ENCODE measurements around the gene KCNC3.
"Not testable (repeated sequence)": the region's sequence is repeated elsewhere in the genome, so short reads cannot be mapped to it uniquely, and the experiment has no call there.

DNA sequence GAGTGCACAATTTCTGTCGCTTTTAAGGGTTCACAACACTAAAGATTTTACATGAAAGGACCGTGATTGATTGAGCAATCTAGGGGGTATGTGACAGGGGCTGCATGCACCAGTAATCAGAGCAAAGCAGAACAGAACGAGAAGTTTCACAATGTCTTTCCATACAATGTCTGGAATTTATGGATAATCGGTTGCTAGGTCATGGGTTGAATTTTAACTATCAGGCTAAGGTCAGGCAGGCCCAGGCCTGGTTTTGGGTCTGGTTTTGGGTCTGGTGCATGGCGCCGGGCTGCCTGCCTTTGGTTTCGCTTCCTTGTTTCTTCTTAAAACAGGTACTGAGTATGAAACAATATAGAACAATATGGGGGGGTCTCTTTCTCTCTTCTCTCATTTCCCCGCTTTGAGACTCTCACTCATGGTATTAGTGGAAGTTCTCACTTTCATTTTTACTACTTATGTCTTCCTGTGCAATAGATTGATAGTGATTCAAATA lies 18.0 kb upstream of the KCNC3 start:
- TF ChIP-seq, protein P1, sequence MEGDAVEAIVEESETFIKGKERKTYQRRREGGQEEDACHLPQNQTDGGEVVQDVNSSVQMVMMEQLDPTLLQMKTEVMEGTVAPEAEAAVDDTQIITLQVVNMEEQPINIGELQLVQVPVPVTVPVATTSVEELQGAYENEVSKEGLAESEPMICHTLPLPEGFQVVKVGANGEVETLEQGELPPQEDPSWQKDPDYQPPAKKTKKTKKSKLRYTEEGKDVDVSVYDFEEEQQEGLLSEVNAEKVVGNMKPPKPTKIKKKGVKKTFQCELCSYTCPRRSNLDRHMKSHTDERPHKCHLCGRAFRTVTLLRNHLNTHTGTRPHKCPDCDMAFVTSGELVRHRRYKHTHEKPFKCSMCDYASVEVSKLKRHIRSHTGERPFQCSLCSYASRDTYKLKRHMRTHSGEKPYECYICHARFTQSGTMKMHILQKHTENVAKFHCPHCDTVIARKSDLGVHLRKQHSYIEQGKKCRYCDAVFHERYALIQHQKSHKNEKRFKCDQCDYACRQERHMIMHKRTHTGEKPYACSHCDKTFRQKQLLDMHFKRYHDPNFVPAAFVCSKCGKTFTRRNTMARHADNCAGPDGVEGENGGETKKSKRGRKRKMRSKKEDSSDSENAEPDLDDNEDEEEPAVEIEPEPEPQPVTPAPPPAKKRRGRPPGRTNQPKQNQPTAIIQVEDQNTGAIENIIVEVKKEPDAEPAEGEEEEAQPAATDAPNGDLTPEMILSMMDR (IDR thresholded peaks at IDR 0.05; ENCODE audit: poor library complexity, severe bottlenecking) = not testable (repeated sequence)
- not testable (repeated sequence) for TF ChIP-seq RAD21 (conservative IDR thresholded peaks at IDR 0.05); TAF1 (IDR thresholded peaks at IDR 0.05; ENCODE audit: low read depth); EZH2 (IDR thresholded peaks at IDR 0.05; ENCODE audit: borderline replicate concordance, insufficient read depth, low read length, poor library complexity, severe bottlenecking); EP300 (conservative IDR thresholded peaks at IDR 0.05; ENCODE audit: poor library complexity, severe bottlenecking); SMC3 (conservative IDR thresholded peaks at IDR 0.05; ENCODE audit: poor library complexity); POLR2AphosphoS5 (IDR thresholded peaks at IDR 0.05)
- TF ChIP-seq, protein P2, sequence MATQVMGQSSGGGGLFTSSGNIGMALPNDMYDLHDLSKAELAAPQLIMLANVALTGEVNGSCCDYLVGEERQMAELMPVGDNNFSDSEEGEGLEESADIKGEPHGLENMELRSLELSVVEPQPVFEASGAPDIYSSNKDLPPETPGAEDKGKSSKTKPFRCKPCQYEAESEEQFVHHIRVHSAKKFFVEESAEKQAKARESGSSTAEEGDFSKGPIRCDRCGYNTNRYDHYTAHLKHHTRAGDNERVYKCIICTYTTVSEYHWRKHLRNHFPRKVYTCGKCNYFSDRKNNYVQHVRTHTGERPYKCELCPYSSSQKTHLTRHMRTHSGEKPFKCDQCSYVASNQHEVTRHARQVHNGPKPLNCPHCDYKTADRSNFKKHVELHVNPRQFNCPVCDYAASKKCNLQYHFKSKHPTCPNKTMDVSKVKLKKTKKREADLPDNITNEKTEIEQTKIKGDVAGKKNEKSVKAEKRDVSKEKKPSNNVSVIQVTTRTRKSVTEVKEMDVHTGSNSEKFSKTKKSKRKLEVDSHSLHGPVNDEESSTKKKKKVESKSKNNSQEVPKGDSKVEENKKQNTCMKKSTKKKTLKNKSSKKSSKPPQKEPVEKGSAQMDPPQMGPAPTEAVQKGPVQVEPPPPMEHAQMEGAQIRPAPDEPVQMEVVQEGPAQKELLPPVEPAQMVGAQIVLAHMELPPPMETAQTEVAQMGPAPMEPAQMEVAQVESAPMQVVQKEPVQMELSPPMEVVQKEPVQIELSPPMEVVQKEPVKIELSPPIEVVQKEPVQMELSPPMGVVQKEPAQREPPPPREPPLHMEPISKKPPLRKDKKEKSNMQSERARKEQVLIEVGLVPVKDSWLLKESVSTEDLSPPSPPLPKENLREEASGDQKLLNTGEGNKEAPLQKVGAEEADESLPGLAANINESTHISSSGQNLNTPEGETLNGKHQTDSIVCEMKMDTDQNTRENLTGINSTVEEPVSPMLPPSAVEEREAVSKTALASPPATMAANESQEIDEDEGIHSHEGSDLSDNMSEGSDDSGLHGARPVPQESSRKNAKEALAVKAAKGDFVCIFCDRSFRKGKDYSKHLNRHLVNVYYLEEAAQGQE (IDR thresholded peaks at IDR 0.05; ENCODE audit: borderline replicate concordance) = not testable (repeated sequence)
